SK-N-DZ (cell line): ENCODE measurements around the gene MAU2. TPM values are rescaled to one million over a fixed set of nuclear protein-coding genes. Genes with fewer than 3 reads are reported as not detected.

Experiments used
- DNase-seq: peaks from one replicate; pipeline ENCODE4 v3.0.0-alpha.2; 2015; ENCODE audit warnings: low spot score
- polyA plus RNA-seq, 2 experiments: library from polyadenylated mRNA; depleted of rRNA; stranded (reverse); fragments of >200 nt; gene quantifications; 2 replicates each; pipeline ENCODE4 v1.2.3, GENCODE V29; 2014

The MAU2 gene, protein sequence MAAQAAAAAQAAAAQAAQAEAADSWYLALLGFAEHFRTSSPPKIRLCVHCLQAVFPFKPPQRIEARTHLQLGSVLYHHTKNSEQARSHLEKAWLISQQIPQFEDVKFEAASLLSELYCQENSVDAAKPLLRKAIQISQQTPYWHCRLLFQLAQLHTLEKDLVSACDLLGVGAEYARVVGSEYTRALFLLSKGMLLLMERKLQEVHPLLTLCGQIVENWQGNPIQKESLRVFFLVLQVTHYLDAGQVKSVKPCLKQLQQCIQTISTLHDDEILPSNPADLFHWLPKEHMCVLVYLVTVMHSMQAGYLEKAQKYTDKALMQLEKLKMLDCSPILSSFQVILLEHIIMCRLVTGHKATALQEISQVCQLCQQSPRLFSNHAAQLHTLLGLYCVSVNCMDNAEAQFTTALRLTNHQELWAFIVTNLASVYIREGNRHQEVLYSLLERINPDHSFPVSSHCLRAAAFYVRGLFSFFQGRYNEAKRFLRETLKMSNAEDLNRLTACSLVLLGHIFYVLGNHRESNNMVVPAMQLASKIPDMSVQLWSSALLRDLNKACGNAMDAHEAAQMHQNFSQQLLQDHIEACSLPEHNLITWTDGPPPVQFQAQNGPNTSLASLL
- polyA plus RNA-seq (2014; cell fraction: cytosol; rRNA removed): 24.8 and 30.3 TPM in 2 replicates
- 51.3 and 91.0 TPM in 2 replicates for polyA plus RNA-seq (2014; cell fraction: nucleus; rRNA removed)

DNA sequence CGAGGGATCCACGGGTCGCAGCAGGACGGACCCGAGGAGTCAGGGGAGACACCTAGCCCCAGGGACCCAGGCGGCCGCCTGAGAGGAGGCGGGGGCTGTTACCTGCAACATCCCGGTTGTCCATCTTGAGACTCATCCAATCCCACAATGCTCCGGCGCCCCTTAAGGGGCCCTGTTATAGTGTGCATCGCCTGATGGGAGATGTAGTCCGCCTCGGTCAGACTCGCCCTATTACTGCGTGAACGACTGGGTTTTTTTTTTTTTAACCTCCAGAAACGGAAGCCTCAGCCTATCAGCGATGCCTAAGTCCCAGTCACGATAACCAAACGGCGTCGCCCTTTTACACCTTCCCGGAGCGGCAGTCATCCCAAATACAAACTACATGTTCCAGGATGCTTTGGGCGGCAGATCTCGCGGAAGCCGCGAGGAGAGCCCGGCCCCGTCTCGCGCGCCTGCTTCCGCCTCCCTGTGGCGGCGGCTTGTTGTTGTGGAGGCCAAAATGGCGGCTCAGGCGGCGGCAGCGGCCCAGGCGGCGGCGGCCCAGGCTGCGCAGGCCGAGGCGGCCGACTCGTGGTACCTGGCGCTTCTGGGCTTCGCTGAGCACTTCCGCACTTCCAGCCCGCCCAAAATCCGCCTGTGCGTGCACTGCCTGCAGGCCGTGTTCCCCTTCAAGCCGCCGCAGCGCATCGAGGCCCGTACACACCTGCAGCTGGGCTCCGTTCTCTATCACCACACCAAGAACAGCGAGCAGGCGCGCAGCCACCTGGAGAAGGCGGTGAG is at the start of gene MAU2, which contains the start of gene SUGP1:
TSS of gene MAU2 (plus strand) at position 469 of the 780 bp plus-strand sequence. CDS start at position 500, 31 bp downstream.
TSS of gene SUGP1 (minus strand) at position 149 of the 780 bp plus-strand sequence. CDS start at position 136, 13 bp downstream.
- DNase-seq: peak; percentile 93

DNA sequence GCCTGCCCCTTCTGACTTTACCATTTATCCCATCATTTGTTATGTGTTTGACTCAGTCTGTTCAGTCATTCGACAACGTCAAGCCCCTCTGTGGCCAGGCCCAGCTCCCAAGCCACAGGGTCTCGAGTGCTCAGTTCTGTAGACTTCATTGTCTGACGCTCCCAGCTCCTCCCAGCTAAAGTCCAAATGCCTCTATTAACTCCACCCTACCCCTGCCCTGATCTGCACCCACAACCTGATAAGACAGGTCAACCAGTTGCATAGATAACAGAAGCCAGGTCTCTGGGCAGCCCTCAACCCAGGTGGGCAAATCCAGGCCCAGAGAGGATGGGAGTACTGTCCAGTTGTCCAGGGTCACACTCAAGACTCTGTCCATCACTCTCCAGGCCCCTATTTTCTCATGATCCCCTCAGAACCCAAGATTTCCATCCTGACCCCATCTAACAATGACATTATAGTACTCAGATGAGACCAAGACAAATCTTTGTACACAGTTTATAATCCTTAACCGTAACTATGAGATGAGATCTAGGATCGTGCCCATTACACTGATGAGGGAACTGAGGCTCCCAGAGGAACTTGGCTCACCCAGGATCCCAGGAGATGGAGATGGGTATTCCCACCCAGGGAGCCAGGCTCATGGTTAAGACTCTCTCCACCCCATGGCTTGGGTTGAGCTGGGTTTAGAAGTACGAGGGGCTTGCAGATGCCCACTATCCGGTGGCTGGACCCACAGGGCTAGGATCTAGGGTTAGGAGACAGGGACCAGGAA is 48.6 kb upstream of the MAU2 start:
- no peak for DNase-seq

DNA sequence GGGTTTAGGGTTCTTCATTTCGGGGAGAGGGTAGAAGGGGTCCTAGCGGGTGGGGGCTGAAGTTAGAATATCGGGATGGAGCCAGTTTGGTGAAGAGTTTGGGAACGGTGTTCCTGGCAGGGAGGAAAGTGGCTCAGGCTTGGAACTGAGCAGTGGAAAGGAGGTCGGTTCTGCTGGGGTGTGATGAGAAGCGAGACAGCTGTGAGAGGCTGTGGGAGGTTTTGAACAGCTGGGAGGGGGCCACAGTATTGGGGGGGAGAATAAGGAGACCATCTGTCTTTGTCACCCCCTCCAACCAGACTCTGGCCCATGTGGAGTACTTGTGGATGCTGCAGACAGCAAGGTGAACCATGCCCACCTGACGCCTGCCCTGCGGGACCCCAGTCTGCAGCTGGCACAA is 46.5 kb upstream of the MAU2 start:
- DNase-seq: no peak

DNA sequence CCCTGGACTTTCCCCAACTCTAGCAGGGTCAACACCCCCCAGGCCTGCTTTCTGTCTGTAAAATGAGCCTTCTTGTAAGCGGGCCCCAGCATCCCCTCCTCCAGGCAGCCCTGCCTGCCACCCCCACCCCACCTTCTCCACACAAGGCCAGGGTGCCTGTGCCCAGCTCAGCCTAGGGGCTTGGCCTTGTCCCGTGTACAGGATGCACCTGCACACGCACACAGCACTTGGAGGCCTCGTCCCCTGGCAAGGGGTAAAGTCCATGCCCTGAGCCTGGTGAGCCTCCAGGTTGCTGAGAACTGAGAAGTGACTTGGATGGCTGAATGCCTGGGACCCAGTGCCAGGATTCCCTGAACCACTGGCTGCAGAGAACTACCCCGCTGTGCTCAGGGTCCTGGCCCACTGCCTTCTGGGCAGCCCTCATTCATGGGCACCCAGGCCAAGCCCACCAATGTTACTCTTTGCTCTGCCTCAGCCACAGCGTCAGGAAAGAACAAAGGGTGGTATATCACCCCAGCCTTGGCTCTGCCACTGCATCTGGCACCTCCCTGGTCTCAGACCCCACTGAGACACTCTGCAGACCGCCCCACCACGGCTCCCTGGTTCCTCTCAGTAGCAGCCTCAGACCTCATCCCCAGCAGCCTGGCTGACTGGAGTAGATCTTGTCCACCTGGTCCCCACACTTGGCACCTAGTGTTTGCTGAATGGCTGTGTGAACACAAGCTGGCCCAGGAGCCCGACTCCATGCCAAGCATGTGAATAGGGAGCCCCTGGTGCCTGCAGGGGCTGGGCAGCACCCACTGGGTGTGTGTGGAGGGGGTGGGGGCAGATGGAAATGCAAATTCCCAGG is 45.7 kb upstream of the MAU2 start:
- no peak for DNase-seq

DNA sequence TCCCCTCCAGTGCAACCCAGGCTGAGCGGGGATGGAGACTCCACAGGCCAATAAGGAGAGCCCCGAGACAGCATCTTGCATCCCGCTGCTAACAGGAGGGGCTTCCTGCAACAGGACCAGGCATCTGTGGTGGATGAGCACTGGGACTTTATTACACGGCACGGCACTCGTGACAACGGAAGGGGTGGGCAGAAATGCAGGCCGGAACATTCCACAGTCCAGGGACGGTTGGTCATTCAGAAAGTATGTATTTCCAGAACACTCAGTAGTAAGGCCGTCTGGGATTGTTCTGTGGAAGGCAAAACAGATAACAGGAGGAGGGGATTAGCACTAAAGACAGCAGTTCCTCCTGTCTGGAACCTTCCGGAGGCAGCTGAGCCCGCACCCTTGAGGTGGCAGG is 44.2 kb upstream of the MAU2 start:
- DNase-seq: no peak

DNA sequence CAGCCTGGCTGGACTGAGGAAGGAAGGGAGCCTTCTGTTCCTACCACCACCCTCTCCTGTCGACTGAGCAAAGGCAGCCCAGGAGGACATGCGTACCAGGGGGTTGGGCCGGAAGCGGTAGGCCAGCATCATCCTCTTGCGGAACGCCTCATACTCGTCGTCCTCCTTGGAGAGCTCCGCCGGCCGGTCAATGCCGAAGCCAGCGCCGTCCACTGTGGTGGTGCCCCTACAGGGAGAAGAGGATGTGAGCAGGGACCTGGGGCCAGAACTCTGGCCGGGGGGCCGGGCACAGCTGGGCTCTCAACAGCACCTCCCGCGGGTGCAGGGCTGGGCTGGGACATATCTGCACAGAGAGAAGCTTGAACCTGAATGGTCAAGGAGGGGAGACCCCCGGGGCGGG is 43.8 kb upstream of the MAU2 start:
- DNase-seq: no peak

GRCh38 chr19:19278315-19278714 is 42.3 kb upstream of the MAU2 start:
- no peak for DNase-seq

DNA sequence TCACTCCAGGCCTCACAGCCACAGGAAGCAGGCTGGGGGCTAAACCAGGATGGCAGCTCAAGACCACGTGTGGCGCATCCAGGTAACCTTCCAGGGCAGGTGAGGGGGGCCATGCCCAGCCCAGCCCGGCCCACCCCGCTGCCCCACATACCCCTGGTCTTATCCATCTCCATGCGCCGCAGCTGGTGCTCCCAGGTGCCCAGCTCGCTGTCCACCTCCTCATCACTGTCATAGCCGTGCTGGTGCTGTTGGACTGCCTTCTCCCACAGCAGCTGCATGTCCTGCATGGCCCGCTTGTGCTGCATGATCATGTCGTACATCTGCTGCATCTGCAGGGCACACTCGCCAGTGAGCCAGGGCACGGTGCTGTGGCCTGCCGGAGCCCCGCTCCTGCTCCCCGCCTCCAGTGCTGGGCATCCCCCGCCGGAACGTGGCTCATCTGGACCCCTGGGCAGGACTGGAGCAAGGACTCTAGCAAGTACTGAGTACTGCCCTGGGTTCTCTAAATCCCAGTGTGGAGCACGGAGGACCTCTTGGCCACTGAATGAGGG is 41.5 kb upstream of the MAU2 start:
- no peak for DNase-seq

DNA sequence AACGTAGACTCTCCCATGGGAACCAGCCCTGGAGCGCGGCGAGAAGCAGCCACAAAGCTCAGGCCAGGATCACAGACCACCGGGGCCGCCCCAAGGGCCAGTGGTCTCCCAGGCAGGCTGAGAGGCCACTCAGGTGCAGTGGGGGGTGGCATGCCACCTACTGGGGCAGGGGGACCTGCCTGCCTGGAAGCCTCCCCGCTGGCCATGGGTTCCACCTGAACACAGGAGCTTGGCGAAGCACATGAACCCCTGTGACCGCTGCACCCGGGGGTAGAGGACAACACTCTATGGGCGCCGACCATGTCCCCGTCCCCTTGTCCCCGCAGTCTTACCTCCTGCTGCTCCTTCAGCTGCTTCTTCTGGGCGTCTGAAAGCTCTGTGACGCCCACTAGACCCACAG is 40.8 kb upstream of the MAU2 start:
- DNase-seq: no peak

- no peak for DNase-seq
Measured at GRCh38 chr19:19280561-19280960, 40.1 kb upstream of the MAU2 start.

DNA sequence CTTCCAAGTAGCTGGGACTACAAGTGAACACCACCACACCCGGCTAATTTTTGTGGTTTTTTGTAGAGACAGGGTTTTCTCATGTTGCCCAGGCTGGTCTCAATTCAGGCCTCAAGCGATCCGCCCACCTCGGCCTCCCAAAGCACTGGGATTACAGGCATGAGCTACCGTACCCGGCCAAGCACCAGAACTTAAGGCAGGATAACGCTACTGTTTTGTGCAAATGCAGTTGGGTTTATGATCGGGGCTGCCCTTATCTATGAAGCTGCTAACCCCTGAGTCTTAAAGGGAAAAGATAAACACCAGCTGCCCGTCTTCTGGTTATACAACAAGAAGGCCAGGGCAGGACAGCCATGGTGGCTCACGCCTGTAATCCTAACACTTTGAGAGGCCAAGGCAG is 34.9 kb upstream of the MAU2 start:
- DNase-seq: no peak

GRCh38 chr19:19292607-19293006 is 28.0 kb upstream of the MAU2 start:
- no peak for DNase-seq

- no peak for DNase-seq
Measured at GRCh38 chr19:19294914-19295313, 25.7 kb upstream of the MAU2 start.

- DNase-seq: no peak
Measured at GRCh38 chr19:19296953-19297689, 23.5 kb upstream of the MAU2 start.

DNA sequence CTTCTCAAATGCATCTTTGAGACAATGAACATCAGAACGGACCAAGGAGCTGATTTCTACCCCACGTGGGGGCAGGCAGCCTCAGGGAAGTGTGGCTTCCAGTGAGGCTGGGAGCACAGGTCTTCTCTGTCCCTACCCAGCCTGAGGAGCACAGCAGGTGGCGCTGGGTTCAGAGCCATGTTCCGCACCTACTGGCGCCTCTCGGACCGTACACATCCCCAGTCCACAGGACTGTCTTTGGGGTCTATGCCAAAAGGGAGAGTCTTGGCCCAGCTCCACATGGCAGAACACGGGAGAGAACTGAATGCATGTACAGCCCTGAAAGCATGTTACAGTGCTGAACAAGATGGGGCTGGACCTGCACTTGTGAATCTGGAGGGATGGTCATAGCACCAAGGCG is 22.9 kb upstream of the MAU2 start:
- DNase-seq: no peak

DNA sequence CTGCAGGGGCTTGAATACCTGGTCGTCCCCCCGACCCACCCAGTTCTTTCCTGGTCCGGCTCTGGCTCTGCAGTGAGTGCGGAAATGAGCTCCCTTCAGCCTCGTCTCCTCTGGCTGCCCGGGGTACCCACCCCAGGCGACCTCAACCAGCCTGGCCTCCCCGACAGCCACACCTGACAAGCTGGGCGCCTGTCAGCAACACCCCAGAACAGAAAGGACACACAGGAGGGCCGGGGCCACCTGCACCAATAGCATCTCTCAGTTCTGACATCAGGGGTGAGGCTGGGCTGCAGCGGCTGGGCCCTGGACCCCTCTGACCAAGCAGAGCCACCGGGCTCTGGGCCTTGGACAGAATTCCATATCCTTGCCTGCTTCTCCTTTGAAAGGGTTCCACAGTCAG is 20.0 kb upstream of the MAU2 start:
- DNase-seq: no peak

DNA sequence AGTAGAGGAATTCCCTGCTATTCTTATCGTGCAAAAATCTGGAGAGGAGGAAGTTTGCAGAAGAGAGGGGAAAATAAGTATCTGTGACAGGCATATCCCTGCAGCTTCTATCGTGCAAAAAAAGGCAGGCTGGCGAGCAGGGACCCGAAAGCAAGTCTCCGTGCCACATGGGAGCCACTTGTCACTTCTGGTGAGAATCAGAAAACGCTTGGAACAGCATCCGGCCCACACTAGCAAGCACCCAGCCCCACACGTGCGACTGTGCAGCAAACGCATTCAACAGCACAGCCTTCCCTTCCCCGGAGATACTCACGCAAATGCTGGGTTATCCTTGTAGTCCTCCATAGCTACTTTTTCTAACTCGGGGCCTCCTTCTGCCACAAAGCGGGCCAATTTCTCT is 17.2 kb upstream of the MAU2 start:
- DNase-seq: no peak

GRCh38 chr19:19304186-19304965 is 16.3 kb upstream of the MAU2 start:
- DNase-seq: no peak

DNA sequence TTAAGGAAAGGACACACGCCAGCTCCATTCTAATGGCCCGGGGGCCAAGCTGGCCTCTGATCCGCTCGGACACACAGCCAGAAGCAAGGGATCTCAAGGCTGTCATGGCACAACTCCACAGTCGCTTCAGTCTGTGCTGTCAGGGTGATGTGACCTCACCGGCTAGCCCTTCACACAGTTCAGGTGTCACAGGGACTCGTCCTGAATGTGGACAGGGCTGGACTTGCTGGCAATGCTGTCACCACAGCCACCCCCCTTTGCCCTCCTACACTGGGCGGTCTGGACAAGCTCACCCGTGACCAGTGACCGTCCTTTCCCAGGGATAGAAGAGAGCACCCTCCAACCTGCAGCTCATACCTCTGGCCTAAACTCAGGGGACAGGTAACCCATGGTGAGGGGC is 15.6 kb upstream of the MAU2 start:
- no peak for DNase-seq
